ENCODE results near the gene PLB1.

PLB1 gene

GRCh38 chr2:28674713-28675068 is 178.8 kb downstream of the PLB1 start:
- DNase-seq = no peak

GRCh38 chr2:28676152-28676835 is 180.4 kb downstream of the PLB1 start:
- no peak for DNase-seq

- DNase-seq = no peak
Observed at GRCh38 chr2:28678175-28678855, 182.5 kb downstream of the PLB1 start.

- no peak for DNase-seq
Observed at GRCh38 chr2:28678944-28679343, 183.1 kb downstream of the PLB1 start.

GRCh38 chr2:28680657-28681056 is 184.8 kb downstream of the PLB1 start:
- no peak for DNase-seq

GRCh38 chr2:28681158-28681571 is 185.3 kb downstream of the PLB1 start:
- DNase-seq = peak; percentile 77

- DNase-seq = no peak
Observed at GRCh38 chr2:28681606-28682005, 185.7 kb downstream of the PLB1 start.

- no peak for DNase-seq
Observed at GRCh38 chr2:28683100-28683706, 187.3 kb downstream of the PLB1 start.

GRCh38 chr2:28684142-28684858 is 188.4 kb downstream of the PLB1 start:
- DNase-seq = no peak

GRCh38 chr2:28687171-28687570 is 191.3 kb downstream of the PLB1 start:
- no peak for DNase-seq

- no peak for DNase-seq
Observed at GRCh38 chr2:28687640-28688385, 192.0 kb downstream of the PLB1 start.

- DNase-seq = no peak
Observed at GRCh38 chr2:28688818-28689217, 193.0 kb downstream of the PLB1 start.

- DNase-seq = no peak
Observed at GRCh38 chr2:28689771-28690170, 193.9 kb downstream of the PLB1 start.

- no peak for DNase-seq
Observed at GRCh38 chr2:28692411-28692810, 196.6 kb downstream of the PLB1 start.

GRCh38 chr2:28693223-28693622 is 197.4 kb downstream of the PLB1 start:
- no peak for DNase-seq

All from CD4-positive, alpha-beta T cell treated with Interferon gamma for 1 hour (primary cell).